ENCODE data around the gene SMCO3.

DNA sequence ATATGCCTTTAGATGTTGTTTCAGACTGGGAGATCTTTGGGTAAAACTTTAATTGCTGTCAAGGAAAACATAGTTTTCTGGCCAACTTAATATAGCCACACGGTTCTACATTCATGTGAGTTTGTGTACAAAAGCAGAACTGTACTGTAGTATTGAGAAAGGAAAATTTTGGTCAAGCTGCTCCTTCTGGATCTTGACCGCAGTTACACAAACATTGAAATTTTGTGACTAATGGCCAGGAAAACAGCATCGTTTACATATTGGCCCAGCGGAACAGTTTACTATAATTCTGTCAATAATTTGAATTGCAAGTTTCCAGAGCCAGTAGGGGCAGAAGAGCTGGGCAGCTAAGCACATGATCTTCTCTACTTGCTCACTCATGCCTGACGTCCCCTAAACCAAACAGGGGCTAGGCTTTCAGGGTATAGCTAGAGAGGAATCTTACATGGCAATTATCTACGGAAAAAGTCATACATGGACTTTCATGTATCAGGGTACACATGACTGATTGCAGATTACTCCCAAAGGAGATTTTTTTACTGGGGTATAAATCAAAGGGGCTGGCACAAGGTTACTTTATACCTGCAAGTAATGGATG lies 40.7 kb upstream of the SMCO3 start:
- TF ChIP-seq, protein P1, sequence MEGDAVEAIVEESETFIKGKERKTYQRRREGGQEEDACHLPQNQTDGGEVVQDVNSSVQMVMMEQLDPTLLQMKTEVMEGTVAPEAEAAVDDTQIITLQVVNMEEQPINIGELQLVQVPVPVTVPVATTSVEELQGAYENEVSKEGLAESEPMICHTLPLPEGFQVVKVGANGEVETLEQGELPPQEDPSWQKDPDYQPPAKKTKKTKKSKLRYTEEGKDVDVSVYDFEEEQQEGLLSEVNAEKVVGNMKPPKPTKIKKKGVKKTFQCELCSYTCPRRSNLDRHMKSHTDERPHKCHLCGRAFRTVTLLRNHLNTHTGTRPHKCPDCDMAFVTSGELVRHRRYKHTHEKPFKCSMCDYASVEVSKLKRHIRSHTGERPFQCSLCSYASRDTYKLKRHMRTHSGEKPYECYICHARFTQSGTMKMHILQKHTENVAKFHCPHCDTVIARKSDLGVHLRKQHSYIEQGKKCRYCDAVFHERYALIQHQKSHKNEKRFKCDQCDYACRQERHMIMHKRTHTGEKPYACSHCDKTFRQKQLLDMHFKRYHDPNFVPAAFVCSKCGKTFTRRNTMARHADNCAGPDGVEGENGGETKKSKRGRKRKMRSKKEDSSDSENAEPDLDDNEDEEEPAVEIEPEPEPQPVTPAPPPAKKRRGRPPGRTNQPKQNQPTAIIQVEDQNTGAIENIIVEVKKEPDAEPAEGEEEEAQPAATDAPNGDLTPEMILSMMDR (conservative IDR thresholded peaks at IDR 0.05; ENCODE audit: low read depth, low read length) = no peak
- TF ChIP-seq EZH2 (IDR thresholded peaks at IDR 0.05; ENCODE audit: low read length, unreplicated experiment) = no peak
